ENCODE results near the gene CCL4L2.
"Not testable (repeated sequence)": the region's sequence is repeated elsewhere in the genome, so short reads cannot be mapped to it uniquely, and the experiment has no call there.

CCL4L2 gene

DNA sequence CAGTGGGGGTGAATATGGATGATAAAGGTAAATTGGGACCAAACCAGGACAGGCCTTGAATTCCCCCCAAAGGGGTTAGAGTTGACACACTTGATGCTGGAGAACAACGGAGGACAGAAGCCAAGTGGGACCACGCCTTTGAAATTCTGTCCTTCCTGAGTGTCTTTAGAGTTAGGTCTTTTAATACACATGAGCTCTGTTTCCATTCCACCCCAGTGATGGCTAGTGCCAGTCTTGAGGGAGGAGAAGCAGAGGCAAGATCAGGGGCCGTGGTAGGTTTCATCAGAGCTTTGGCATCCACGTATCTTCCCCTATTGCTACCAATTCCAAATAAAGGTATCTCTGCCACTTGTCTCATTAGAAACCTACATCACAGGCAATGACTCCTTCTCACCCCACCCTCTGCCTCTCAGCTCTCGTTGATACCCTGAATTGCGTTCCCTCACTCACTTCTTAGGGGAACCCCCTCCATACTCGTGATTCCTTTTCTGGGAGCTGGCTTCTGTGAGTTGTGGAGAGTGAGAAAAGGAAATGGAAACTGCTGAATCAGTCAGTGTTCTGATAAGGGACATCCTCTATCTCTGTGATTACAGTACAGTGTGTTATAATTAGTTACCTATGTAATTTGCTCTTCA is 11.9 kb upstream of the CCL4L2 start:
- Histone ChIP-seq H3K27me3 (ENCODE audit: control insufficient read depth, insufficient read depth, low read length) (no peaks in the 10 kb centered on the region), H3K9me3 (ENCODE audit: control insufficient read depth, insufficient read depth, low read depth, low read length) (no peaks in the 10 kb centered on the region), H3K4me1 (ENCODE audit: control insufficient read depth, insufficient read depth, low read length) (peaks cover 12% of the 10 kb centered on the region), H3K4me3 (ENCODE audit: low read depth, low read length) (no peak overlapping the region), H3K27ac (ENCODE audit: low read depth, low read length) (no peak overlapping the region), H3K36me3 (ENCODE audit: control insufficient read depth, insufficient read depth, low read length) (no peaks in the 10 kb centered on the region), H3K9ac (ENCODE audit: low read length) (no peak overlapping the region)

DNA sequence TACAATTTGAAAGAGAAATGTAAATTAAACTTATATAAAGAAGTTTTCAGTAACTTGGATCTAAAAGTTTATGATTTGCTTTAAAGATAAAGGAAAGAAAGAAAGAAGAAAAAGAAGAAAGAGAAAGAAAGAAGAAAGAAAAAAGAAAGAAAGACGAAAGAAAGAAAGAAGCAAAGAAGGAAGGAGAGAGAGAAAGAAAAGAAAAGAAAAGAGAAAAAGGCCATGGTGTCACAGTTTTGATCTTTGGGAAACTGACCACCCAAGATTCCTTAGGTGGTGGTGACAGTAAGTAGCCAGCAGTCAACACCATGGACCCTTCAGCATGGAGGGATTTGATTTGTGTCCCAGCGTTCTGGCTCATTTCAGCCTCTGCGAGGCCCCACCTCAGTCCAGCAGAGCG is 9.8 kb upstream of the CCL4L2 start:
- not testable (repeated sequence) for H3K4me3 ChIP-seq (ENCODE audit: low read depth, low read length); H3K27ac ChIP-seq (ENCODE audit: low read depth, low read length); H3K4me1 ChIP-seq (ENCODE audit: control insufficient read depth, insufficient read depth, low read length); H3K9me3 ChIP-seq (ENCODE audit: control insufficient read depth, insufficient read depth, low read depth, low read length); H3K27me3 ChIP-seq (ENCODE audit: control insufficient read depth, insufficient read depth, low read length); H3K9ac ChIP-seq (ENCODE audit: low read length); H3K36me3 ChIP-seq (ENCODE audit: control insufficient read depth, insufficient read depth, low read length)

DNA sequence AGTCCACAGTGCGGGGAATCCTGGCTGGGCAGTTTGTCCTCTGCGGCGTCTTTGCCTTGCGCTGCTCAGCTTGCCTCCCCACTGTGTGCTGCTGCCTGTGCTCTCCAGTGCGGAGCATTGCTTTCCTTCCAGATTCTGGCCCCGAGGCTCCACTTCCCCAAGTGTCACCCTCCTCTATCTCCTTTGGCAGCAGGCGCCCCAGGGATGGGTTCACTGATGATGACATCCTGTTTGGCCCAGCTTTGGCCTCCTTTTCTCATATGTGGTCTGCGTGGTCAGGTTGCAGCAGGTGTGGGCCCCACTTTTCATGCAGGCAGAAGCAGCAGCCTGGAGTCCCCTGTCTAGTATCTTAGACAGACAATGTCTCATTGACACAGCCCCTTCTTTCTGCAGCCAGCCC is 9.4 kb upstream of the CCL4L2 start:
- H3K9ac ChIP-seq (ENCODE audit: low read length); H3K4me3 ChIP-seq (ENCODE audit: low read depth, low read length); H3K27me3 ChIP-seq (ENCODE audit: control insufficient read depth, insufficient read depth, low read length); H3K9me3 ChIP-seq (ENCODE audit: control insufficient read depth, insufficient read depth, low read depth, low read length); H3K4me1 ChIP-seq (ENCODE audit: control insufficient read depth, insufficient read depth, low read length); H3K36me3 ChIP-seq (ENCODE audit: control insufficient read depth, insufficient read depth, low read length); H3K27ac ChIP-seq (ENCODE audit: low read depth, low read length): not testable (repeated sequence)

GRCh38 chr17:36203335-36203734 is 7.5 kb upstream of the CCL4L2 start:
- no peak overlapping the region for H3K4me3 ChIP-seq (ENCODE audit: low read depth, low read length)
- no peaks in the 10 kb centered on the region for H3K9me3 ChIP-seq (ENCODE audit: control insufficient read depth, insufficient read depth, low read depth, low read length)
- no peak overlapping the region for H3K27ac ChIP-seq (ENCODE audit: low read depth, low read length)
- peaks cover 5% of the 10 kb centered on the region; the same call in 1 of the 2 replicates for H3K4me1 ChIP-seq (ENCODE audit: control insufficient read depth, insufficient read depth, low read length)
- no peak overlapping the region for H3K9ac ChIP-seq (ENCODE audit: low read length)
- H3K27me3 ChIP-seq (ENCODE audit: control insufficient read depth, insufficient read depth, low read length), result no peaks in the 10 kb centered on the region
- no peaks in the 10 kb centered on the region for H3K36me3 ChIP-seq (ENCODE audit: control insufficient read depth, insufficient read depth, low read length)

- Histone ChIP-seq H3K9me3 (ENCODE audit: control insufficient read depth, insufficient read depth, low read depth, low read length) (no peaks in the 10 kb centered on the region), H3K9ac (ENCODE audit: low read length) (no peak overlapping the region), H3K36me3 (ENCODE audit: control insufficient read depth, insufficient read depth, low read length) (no peaks in the 10 kb centered on the region), H3K27me3 (ENCODE audit: control insufficient read depth, insufficient read depth, low read length) (no peaks in the 10 kb centered on the region), H3K27ac (ENCODE audit: low read depth, low read length) (no peak overlapping the region), H3K4me3 (ENCODE audit: low read depth, low read length) (no peak overlapping the region), H3K4me1 (ENCODE audit: control insufficient read depth, insufficient read depth, low read length) (peaks cover 5% of the 10 kb centered on the region; the same call in 1 of the 2 replicates)
Observed at GRCh38 chr17:36204724-36205500, 6.0 kb upstream of the CCL4L2 start.

- peaks cover 5% of the 10 kb centered on the region; the same call in 1 of the 2 replicates for H3K4me1 ChIP-seq (ENCODE audit: control insufficient read depth, insufficient read depth, low read length)
- H3K36me3 ChIP-seq (ENCODE audit: control insufficient read depth, insufficient read depth, low read length), result no peaks in the 10 kb centered on the region
- H3K27ac ChIP-seq (ENCODE audit: low read depth, low read length), result no peak overlapping the region
- no peak overlapping the region for H3K4me3 ChIP-seq (ENCODE audit: low read depth, low read length)
- no peaks in the 10 kb centered on the region for H3K27me3 ChIP-seq (ENCODE audit: control insufficient read depth, insufficient read depth, low read length)
- H3K9ac ChIP-seq (ENCODE audit: low read length), result no peak overlapping the region
- no peaks in the 10 kb centered on the region for H3K9me3 ChIP-seq (ENCODE audit: control insufficient read depth, insufficient read depth, low read depth, low read length)
Observed at GRCh38 chr17:36205637-36206485, 5.0 kb upstream of the CCL4L2 start.

- H3K27ac ChIP-seq (ENCODE audit: low read depth, low read length); H3K4me1 ChIP-seq (ENCODE audit: control insufficient read depth, insufficient read depth, low read length); H3K9ac ChIP-seq (ENCODE audit: low read length); H3K27me3 ChIP-seq (ENCODE audit: control insufficient read depth, insufficient read depth, low read length); H3K36me3 ChIP-seq (ENCODE audit: control insufficient read depth, insufficient read depth, low read length); H3K4me3 ChIP-seq (ENCODE audit: low read depth, low read length); H3K9me3 ChIP-seq (ENCODE audit: control insufficient read depth, insufficient read depth, low read depth, low read length): not testable (repeated sequence)
Observed at GRCh38 chr17:36206486-36206821, 4.4 kb upstream of the CCL4L2 start.

- H3K9ac ChIP-seq (ENCODE audit: low read length); H3K4me3 ChIP-seq (ENCODE audit: low read depth, low read length); H3K4me1 ChIP-seq (ENCODE audit: control insufficient read depth, insufficient read depth, low read length); H3K27me3 ChIP-seq (ENCODE audit: control insufficient read depth, insufficient read depth, low read length); H3K36me3 ChIP-seq (ENCODE audit: control insufficient read depth, insufficient read depth, low read length); H3K9me3 ChIP-seq (ENCODE audit: control insufficient read depth, insufficient read depth, low read depth, low read length); H3K27ac ChIP-seq (ENCODE audit: low read depth, low read length): not testable (repeated sequence)
Observed at GRCh38 chr17:36207383-36207782, 3.5 kb upstream of the CCL4L2 start.

GRCh38 chr17:36209575-36209974 is 1.3 kb upstream of the CCL4L2 start:
- H3K4me3 ChIP-seq (ENCODE audit: low read depth, low read length), result no peak overlapping the region
- H3K4me1 ChIP-seq (ENCODE audit: control insufficient read depth, insufficient read depth, low read length), result no peaks in the 10 kb centered on the region
- no peaks in the 10 kb centered on the region for H3K36me3 ChIP-seq (ENCODE audit: control insufficient read depth, insufficient read depth, low read length)
- no peak overlapping the region for H3K27ac ChIP-seq (ENCODE audit: low read depth, low read length)
- no peak overlapping the region for H3K9ac ChIP-seq (ENCODE audit: low read length)
- no peaks in the 10 kb centered on the region for H3K27me3 ChIP-seq (ENCODE audit: control insufficient read depth, insufficient read depth, low read length)
- H3K9me3 ChIP-seq (ENCODE audit: control insufficient read depth, insufficient read depth, low read depth, low read length), result no peaks in the 10 kb centered on the region

- not testable (repeated sequence) for H3K4me1 ChIP-seq (ENCODE audit: control insufficient read depth, insufficient read depth, low read length); H3K27me3 ChIP-seq (ENCODE audit: control insufficient read depth, insufficient read depth, low read length); H3K9ac ChIP-seq (ENCODE audit: low read length); H3K27ac ChIP-seq (ENCODE audit: low read depth, low read length); H3K36me3 ChIP-seq (ENCODE audit: control insufficient read depth, insufficient read depth, low read length); H3K4me3 ChIP-seq (ENCODE audit: low read depth, low read length); H3K9me3 ChIP-seq (ENCODE audit: control insufficient read depth, insufficient read depth, low read depth, low read length)
Observed at GRCh38 chr17:36211484-36212271, 815 bp downstream of the CCL4L2 start.
